Cardiac muscle cell (in vitro differentiated cells and primary cell): Measurements from ENCODE around the gene PLCG1. TPM values are rescaled to one million over a fixed set of nuclear protein-coding genes. Genes with fewer than 3 reads are reported as not detected.

Experiments
- DNase-seq, 2 donors: peaks; one replicate each; pipeline versions ENCODE4 v3.0.0 to v3.0.0-alpha.2; 2010 to 2017; ENCODE audit warnings: low read depth in 1 of 2, low spot score in 1 of 2
- H3K27ac ChIP-seq: fragments of 200-600 bp; sonication (generic); 2 replicates; pipeline ENCODE4 v1.5.1; 2016
- H3K27me3 ChIP-seq: fragments of 200-600 bp; sonication (generic); 2 replicates; pipeline ENCODE4 v1.6.0; 2016; ENCODE audit warnings: control low read depth
- H3K36me3 ChIP-seq: fragments of 200-600 bp; sonication (generic); 2 replicates; pipeline ENCODE4 v1.5.1; 2016; ENCODE audit warnings: control low read depth
- H3K4me1 ChIP-seq: fragments of 200-600 bp; sonication (generic); 2 replicates; pipeline ENCODE4 v1.8.1; 2017; ENCODE audit warnings: low read depth, mild to moderate bottlenecking, mixed run types
- H3K4me3 ChIP-seq: fragments of 200-600 bp; sonication (generic); 2 replicates; pipeline ENCODE4 v1.5.1; 2016; ENCODE audit warnings: mild to moderate bottlenecking
- H3K9me3 ChIP-seq: fragments of 200-600 bp; sonication (generic); 2 replicates; pipeline ENCODE4 v1.5.1; 2017; ENCODE audit warnings: low read depth, mild to moderate bottlenecking, control low read depth
- CTCF ChIP-seq: IDR thresholded peaks from 2 replicates; pipeline ENCODE4 v1.5.1; 2012; ENCODE audit warnings: low read depth, mild to moderate bottlenecking, low read length
- polyA plus RNA-seq: library from polyadenylated mRNA; unstranded; fragments of >200 nt; fragmentation: Nextera tagmentation; extraction: Ambion mirVana; gene quantifications from 2 replicates; pipeline ENCODE4 v1.2.1, GENCODE V29; 2016
- total RNA-seq: library from RNA; depleted of rRNA; stranded (reverse); fragments of >200 nt; gene quantifications from 2 replicates; pipeline ENCODE4 v1.2.3, GENCODE V29; 2016

Gene PLCG1
- total and polyA plus RNA-seq, 2 experiments from 2014 or later = 43.7 to 87.6 TPM

DNA sequence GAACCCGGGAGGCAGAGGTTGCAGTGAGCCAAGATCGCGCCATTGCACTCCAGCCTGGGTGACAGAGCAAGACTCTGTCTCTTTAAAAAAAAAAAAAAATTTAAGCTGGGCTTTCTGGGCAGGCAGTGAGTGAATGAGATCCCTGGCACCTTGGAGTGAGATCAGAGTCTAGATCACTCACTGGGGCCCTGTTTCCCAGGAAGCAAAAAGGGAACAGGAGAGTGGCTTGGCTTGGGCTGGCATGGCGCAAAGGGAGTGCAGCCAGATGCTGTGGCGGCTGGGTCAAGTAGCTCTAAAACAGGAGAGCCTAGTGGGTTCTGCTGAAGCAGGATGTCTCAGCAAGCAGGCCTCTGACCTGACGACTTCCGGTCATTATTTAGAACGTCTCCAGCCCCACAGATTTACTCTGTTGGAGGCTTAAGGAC, 10.4 kb downstream of the PLCG1 start:
- no peaks in the 10 kb centered on the region for H3K9me3 ChIP-seq
- no peaks in the 10 kb centered on the region for H3K36me3 ChIP-seq
- TF ChIP-seq CTCF = no peak
- H3K27ac ChIP-seq = peak overlapping the region; percentile 25
- H3K4me1 ChIP-seq = peaks cover 5% of the 10 kb centered on the region
- H3K4me3 ChIP-seq = no peak overlapping the region
- no peak for DNase-seq
- H3K27me3 ChIP-seq = no peaks in the 10 kb centered on the region

DNA sequence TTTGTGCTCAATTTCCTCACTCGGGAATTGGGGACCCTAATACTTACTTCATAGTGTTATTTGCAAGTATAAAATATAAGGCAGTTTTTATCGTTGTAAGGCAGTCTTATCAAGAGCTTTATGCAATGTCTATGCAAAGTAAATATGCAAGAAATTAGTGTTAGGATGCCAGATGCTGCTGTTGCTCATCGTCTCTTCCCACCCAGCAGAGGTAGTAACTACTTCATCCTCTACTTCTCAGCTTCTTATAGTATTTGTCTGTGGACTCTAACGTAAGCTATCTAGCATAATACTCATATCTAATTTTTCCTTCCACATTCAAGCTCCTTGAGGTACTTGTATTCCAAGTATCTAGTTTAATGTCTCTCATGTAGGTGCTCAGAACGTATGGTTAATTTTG, 11.6 kb downstream of the PLCG1 start:
- DNase-seq = no peak
- H3K4me3 ChIP-seq = no peak overlapping the region
- H3K4me1 ChIP-seq = no peaks in the 10 kb centered on the region
- no peaks in the 10 kb centered on the region for H3K27me3 ChIP-seq
- no peak for TF ChIP-seq CTCF
- H3K27ac ChIP-seq = no peak overlapping the region
- no peaks in the 10 kb centered on the region for H3K9me3 ChIP-seq
- H3K36me3 ChIP-seq = no peaks in the 10 kb centered on the region

DNA sequence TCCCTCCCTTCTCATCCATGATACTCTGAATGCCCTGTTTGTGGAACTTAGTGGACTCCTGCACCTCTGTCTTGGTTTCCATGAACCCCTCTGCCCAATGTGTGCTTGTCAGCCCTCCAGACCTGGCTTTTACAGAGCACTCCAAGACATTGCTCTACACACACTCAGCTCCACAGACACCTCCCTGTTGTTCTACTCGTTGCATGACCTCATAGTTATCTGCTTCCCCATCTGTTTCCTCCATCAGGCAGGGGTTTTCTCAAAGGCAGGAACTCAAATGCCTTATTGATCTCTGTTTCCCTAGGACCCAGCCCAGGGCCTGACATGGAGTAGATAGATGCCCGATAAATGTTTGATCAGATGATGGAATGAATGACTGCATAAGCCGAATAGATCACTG, 13.3 kb downstream of the PLCG1 start:
- Histone ChIP-seq H3K27me3 (no peaks in the 10 kb centered on the region), H3K4me3 (no peak overlapping the region), H3K27ac (no peak overlapping the region), H3K4me1 (peaks cover 3% of the 10 kb centered on the region), H3K36me3 (no peaks in the 10 kb centered on the region), H3K9me3 (no peaks in the 10 kb centered on the region)
- no peak for DNase-seq
- no peak for TF ChIP-seq CTCF

DNA sequence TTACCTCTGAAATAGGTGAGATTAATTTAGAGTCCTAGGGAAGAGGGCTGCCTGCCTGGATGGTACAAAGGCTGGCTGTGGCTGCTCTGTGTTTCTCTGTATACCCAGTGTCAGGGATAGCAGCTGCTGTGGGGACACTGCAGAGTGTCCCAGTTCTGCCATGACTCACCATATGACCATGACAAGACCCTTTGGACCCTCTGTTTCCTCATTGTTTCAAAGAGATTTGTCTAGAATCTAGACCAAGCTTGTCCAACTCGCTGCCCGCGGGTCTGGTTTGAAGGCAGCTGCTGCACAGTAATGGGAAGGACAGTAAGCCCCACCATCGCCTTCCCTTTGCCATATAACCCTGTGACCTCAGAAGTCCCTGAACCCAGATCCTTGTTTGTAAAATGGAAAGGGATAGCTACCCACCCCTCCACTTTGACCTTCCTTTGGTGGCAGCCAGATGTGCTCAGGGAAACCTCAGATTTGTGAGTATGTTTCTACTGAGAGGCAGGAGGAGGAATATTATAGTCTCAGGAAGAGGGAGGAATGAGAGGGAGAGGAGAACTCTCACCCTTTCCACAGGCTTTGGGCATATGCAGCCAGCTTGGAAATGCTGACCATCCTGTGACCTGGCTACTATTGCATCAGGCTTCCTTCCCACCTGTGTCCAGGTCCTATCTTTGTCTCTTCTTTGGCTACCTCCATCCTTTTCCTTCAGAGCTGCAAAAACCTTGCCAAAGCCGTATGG, 14.0 kb downstream of the PLCG1 start:
- DNase-seq = no peak
- no peaks in the 10 kb centered on the region for H3K27me3 ChIP-seq
- H3K4me3 ChIP-seq = no peak overlapping the region
- no peaks in the 10 kb centered on the region for H3K9me3 ChIP-seq
- H3K27ac ChIP-seq = no peak overlapping the region
- H3K4me1 ChIP-seq = peaks cover 5% of the 10 kb centered on the region
- no peak for TF ChIP-seq CTCF
- no peaks in the 10 kb centered on the region for H3K36me3 ChIP-seq

- Histone ChIP-seq H3K4me3 (no peak overlapping the region), H3K9me3 (no peaks in the 10 kb centered on the region), H3K27me3 (no peaks in the 10 kb centered on the region), H3K27ac (no peak overlapping the region), H3K4me1 (peaks cover 5% of the 10 kb centered on the region), H3K36me3 (no peaks in the 10 kb centered on the region)
- DNase-seq = no peak
- no peak for TF ChIP-seq CTCF
Observed at GRCh38 chr20:41152108-41152757, 14.9 kb downstream of the PLCG1 start.
